GM18951 (cell line): Measurements from ENCODE around the gene SCAANT1.

ENCODE experiments used
- POLR2A ChIP-seq: IDR thresholded peaks from 4 replicates; pipeline ENCODE4 v1.6.1; 2011; ENCODE audit warnings: mild to moderate bottlenecking; ENCODE audit not compliant: insufficient read length, insufficient read depth; ENCODE audit errors: extremely low read depth
- in situ Hi-C: fragments of 300-500 bp; cut with MboI; formaldehyde crosslinking; loops from one replicate; pipeline ENCODE4 v1.12.0; 2022; ENCODE audit warnings: low sequenced_read_pairs, mixed read lengths, inconsistent platforms; ENCODE audit not compliant: unreplicated experiment

SCAANT1 gene

GRCh38 chr3:63905731-63906620, 6.2 kb downstream of the SCAANT1 start:
- TF ChIP-seq POLR2A, result no peak
- in situ Hi-C loops, result no loop called here

- no peak for TF ChIP-seq POLR2A
- in situ Hi-C loops, result no loop called here
Observed at GRCh38 chr3:63900459-63900858, 11.7 kb downstream of the SCAANT1 start.

- in situ Hi-C loops, result no loop called here
- TF ChIP-seq POLR2A, result no peak
Observed at GRCh38 chr3:63900010-63900409, 12.2 kb downstream of the SCAANT1 start.

GRCh38 chr3:63896332-63897030, 15.7 kb downstream of the SCAANT1 start:
- TF ChIP-seq POLR2A, result no peak
- in situ Hi-C loops, result no loop called here

GRCh38 chr3:63895422-63896189, 16.6 kb downstream of the SCAANT1 start:
- TF ChIP-seq POLR2A, result no peak
- in situ Hi-C loops, result no loop called here

GRCh38 chr3:63892773-63893352, 19.3 kb downstream of the SCAANT1 start:
- in situ Hi-C loops, result no loop called here

GRCh38 chr3:63891518-63891917, 20.7 kb downstream of the SCAANT1 start:
- in situ Hi-C loops, result no loop called here
- TF ChIP-seq POLR2A, result no peak

More at GRCh38 chr3:63892773-63893352, 19.3 kb downstream of the SCAANT1 start:
- TF ChIP-seq POLR2A, result no peak

GRCh38 chr3:63886858-63887257, 25.3 kb downstream of the SCAANT1 start:
- TF ChIP-seq POLR2A, result no peak
- in situ Hi-C loops, result no loop called here

- in situ Hi-C loops, result no loop called here
- no peak for TF ChIP-seq POLR2A
Observed at GRCh38 chr3:63880653-63881052, 31.5 kb downstream of the SCAANT1 start.

GRCh38 chr3:63878394-63879060, 33.7 kb downstream of the SCAANT1 start:
- in situ Hi-C loops, result no loop called here
- TF ChIP-seq POLR2A, result no peak

GRCh38 chr3:63877737-63878393, 34.3 kb downstream of the SCAANT1 start:
- in situ Hi-C loops, result no loop called here
- no peak for TF ChIP-seq POLR2A

GRCh38 chr3:63876260-63876659, 35.9 kb downstream of the SCAANT1 start:
- TF ChIP-seq POLR2A, result no peak
- in situ Hi-C loops, result no loop called here
